GM12891 (cell line): ENCODE data around the gene MGLL.

Experiments used
- POLR2A ChIP-seq: IDR thresholded peaks from 2 replicates; pipeline ENCODE4 v1.6.1; 2011; ENCODE audit warnings: low read depth, low read length, control low read depth
- SPI1 ChIP-seq: IDR thresholded peaks from 2 replicates; pipeline ENCODE4 v1.6.1; 2011; ENCODE audit warnings: low read depth, low read length, control low read depth
- TAF1 ChIP-seq: IDR thresholded peaks from 2 replicates; pipeline ENCODE4 v1.6.1; 2011; ENCODE audit warnings: low read depth, low read length, control low read depth

DNA sequence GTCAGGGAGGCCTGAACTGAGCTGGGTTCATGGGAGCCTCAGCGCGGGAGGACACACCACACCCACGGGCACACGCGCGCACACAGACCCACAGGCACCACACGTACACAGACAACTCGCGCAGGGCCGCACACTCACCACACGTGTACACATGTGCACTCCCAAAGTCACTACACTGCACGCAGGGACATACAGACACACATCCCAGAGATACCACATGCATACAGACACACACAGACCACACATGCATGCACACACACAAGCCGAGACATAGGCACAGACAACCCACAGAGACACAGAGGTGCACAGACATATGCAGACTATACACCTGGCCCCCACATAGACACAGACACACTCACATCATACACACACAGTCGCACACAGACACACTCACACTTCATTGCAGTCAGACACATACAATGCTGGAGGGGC, 1.1 kb upstream of the MGLL start:
- TF ChIP-seq POLR2A: no peak
- no peak for TF ChIP-seq TAF1
- TF ChIP-seq SPI1: no peak
